ENCODE data around the gene CAD.

The CAD gene

GRCh38 chr2:27263287-27264252, 46.4 kb downstream of the CAD start:
- Histone ChIP-seq H3K9ac (ENCODE audit: low read depth, low read length, poor library complexity, severe bottlenecking) (no peak overlapping the region), H3K4me1 (ENCODE audit: insufficient read depth, low read length, poor library complexity, severe bottlenecking) (no peaks in the 10 kb centered on the region), H3K4me2 (ENCODE audit: low read depth, low read length, poor library complexity, severe bottlenecking) (no peak overlapping the region), H3K79me2 (ENCODE audit: insufficient read depth, low read length) (no peaks in the 10 kb centered on the region), H3K9me2 (replicated peaks; ENCODE audit: low read depth, low read length) (no peaks in the 10 kb centered on the region), H2AFZ (ENCODE audit: low read length) (no peak overlapping the region), H3K27me3 (ENCODE audit: insufficient read depth, low read length, poor library complexity, severe bottlenecking) (no peaks in the 10 kb centered on the region), H4K20me1 (ENCODE audit: insufficient read depth, low read length, poor library complexity, severe bottlenecking) (no peaks in the 10 kb centered on the region), H3K9me3 (ENCODE audit: insufficient read depth, low read depth, low read length) (no peaks in the 10 kb centered on the region), H3F3A (ENCODE audit: low read depth) (no peaks in the 10 kb centered on the region), H3K4me3 (ENCODE audit: low read length, poor library complexity, severe bottlenecking) (no peak overlapping the region), H3K36me3 (ENCODE audit: insufficient read depth, low read length) (no peaks in the 10 kb centered on the region)
- TF ChIP-seq CTCF (conservative IDR thresholded peaks at IDR 0.05; ENCODE audit: low read length) (no peak), EZH2phosphoT487 (IDR thresholded peaks at IDR 0.05; ENCODE audit: borderline replicate concordance) (no peak)

- Histone ChIP-seq H3K36me3 (ENCODE audit: insufficient read depth, low read length) (no peaks in the 10 kb centered on the region), H3K9ac (ENCODE audit: low read depth, low read length, poor library complexity, severe bottlenecking) (no peak overlapping the region), H3K4me3 (ENCODE audit: low read length, poor library complexity, severe bottlenecking) (no peak overlapping the region), H3F3A (ENCODE audit: low read depth) (no peaks in the 10 kb centered on the region), H3K9me3 (ENCODE audit: insufficient read depth, low read depth, low read length) (no peaks in the 10 kb centered on the region), H3K79me2 (ENCODE audit: insufficient read depth, low read length) (no peaks in the 10 kb centered on the region), H3K4me2 (ENCODE audit: low read depth, low read length, poor library complexity, severe bottlenecking) (no peak overlapping the region), H3K4me1 (ENCODE audit: insufficient read depth, low read length, poor library complexity, severe bottlenecking) (no peaks in the 10 kb centered on the region), H3K9me2 (replicated peaks; ENCODE audit: low read depth, low read length) (no peaks in the 10 kb centered on the region), H2AFZ (ENCODE audit: low read length) (no peak overlapping the region), H4K20me1 (ENCODE audit: insufficient read depth, low read length, poor library complexity, severe bottlenecking) (no peaks in the 10 kb centered on the region), H3K27me3 (ENCODE audit: insufficient read depth, low read length, poor library complexity, severe bottlenecking) (no peaks in the 10 kb centered on the region)
- no peak for TF ChIP-seq CTCF (conservative IDR thresholded peaks at IDR 0.05; ENCODE audit: low read length)
- TF ChIP-seq EZH2phosphoT487 (IDR thresholded peaks at IDR 0.05; ENCODE audit: borderline replicate concordance) = no peak
Observed at GRCh38 chr2:27264253-27264752, 47.1 kb downstream of the CAD start.

GRCh38 chr2:27264753-27265535, 47.8 kb downstream of the CAD start:
- no peaks in the 10 kb centered on the region for H3K9me3 ChIP-seq (ENCODE audit: insufficient read depth, low read depth, low read length)
- no peaks in the 10 kb centered on the region for H3K27me3 ChIP-seq (ENCODE audit: insufficient read depth, low read length, poor library complexity, severe bottlenecking)
- H3K9me2 ChIP-seq (replicated peaks; ENCODE audit: low read depth, low read length) = no peaks in the 10 kb centered on the region
- no peaks in the 10 kb centered on the region for H4K20me1 ChIP-seq (ENCODE audit: insufficient read depth, low read length, poor library complexity, severe bottlenecking)
- no peaks in the 10 kb centered on the region for H3K36me3 ChIP-seq (ENCODE audit: insufficient read depth, low read length)
- H3K4me2 ChIP-seq (ENCODE audit: low read depth, low read length, poor library complexity, severe bottlenecking) = no peak overlapping the region
- no peak overlapping the region for H3K9ac ChIP-seq (ENCODE audit: low read depth, low read length, poor library complexity, severe bottlenecking)
- TF ChIP-seq CTCF (conservative IDR thresholded peaks at IDR 0.05; ENCODE audit: low read length) (no peak), EZH2phosphoT487 (IDR thresholded peaks at IDR 0.05; ENCODE audit: borderline replicate concordance) (no peak)
- no peak overlapping the region for H2AFZ ChIP-seq (ENCODE audit: low read length)
- no peaks in the 10 kb centered on the region for H3K4me1 ChIP-seq (ENCODE audit: insufficient read depth, low read length, poor library complexity, severe bottlenecking)
- no peak overlapping the region for H3K4me3 ChIP-seq (ENCODE audit: low read length, poor library complexity, severe bottlenecking)
- H3K79me2 ChIP-seq (ENCODE audit: insufficient read depth, low read length) = no peaks in the 10 kb centered on the region
- no peaks in the 10 kb centered on the region for H3F3A ChIP-seq (ENCODE audit: low read depth)
